Measurements from ENCODE around the gene GALNT10. TPM values are rescaled to one million over a fixed set of nuclear protein-coding genes. Genes with fewer than 3 reads are reported as not detected.

The GALNT10 gene
- total RNA-seq, 4 donors from 2014 or later: 5.6 to 22.9 (median 14.4) TPM

- H3K36me3 ChIP-seq: no peaks in the 10 kb centered on the region
- intact Hi-C loops (cut with DNase I; ENCODE audit: low total_unique reads): no loop called here
- H3K9me3 ChIP-seq: no peaks in the 10 kb centered on the region
- no peaks in the 10 kb centered on the region for H3K4me1 ChIP-seq
- no peak for DNase-seq
- H3K4me3 ChIP-seq: no peak overlapping the region
- TF ChIP-seq POLR2A (IDR thresholded peaks at IDR 0.05) (no peak), CTCF (IDR thresholded peaks at IDR 0.05) (no peak)
- H3K27me3 ChIP-seq: no peaks in the 10 kb centered on the region
- H3K27ac ChIP-seq: no peak overlapping the region
Measured at GRCh38 chr5:154393850-154394249, 203.3 kb downstream of the GALNT10 start.

- intact Hi-C loops (cut with DNase I; ENCODE audit: low total_unique reads): no loop called here
- Histone ChIP-seq H3K4me1 (no peaks in the 10 kb centered on the region), H3K4me3 (no peak overlapping the region), H3K36me3 (no peaks in the 10 kb centered on the region), H3K27ac (no peak overlapping the region), H3K27me3 (no peaks in the 10 kb centered on the region), H3K9me3 (no peaks in the 10 kb centered on the region)
- no peak for DNase-seq
- TF ChIP-seq POLR2A (IDR thresholded peaks at IDR 0.05): no peak
- no peak for TF ChIP-seq CTCF (IDR thresholded peaks at IDR 0.05)
Measured at GRCh38 chr5:154394307-154394706, 203.8 kb downstream of the GALNT10 start.

- Histone ChIP-seq H3K27ac (no peak overlapping the region), H3K27me3 (no peaks in the 10 kb centered on the region), H3K4me1 (no peaks in the 10 kb centered on the region), H3K4me3 (no peak overlapping the region), H3K36me3 (no peaks in the 10 kb centered on the region), H3K9me3 (no peaks in the 10 kb centered on the region)
- DNase-seq: peak in 1 of 2 donors; percentile 25
- no peak for TF ChIP-seq CTCF (IDR thresholded peaks at IDR 0.05)
- TF ChIP-seq POLR2A (IDR thresholded peaks at IDR 0.05): no peak
- intact Hi-C loops (cut with DNase I; ENCODE audit: low total_unique reads): no loop called here
Measured at GRCh38 chr5:154395407-154396106, 205.0 kb downstream of the GALNT10 start.

GRCh38 chr5:154396128-154396527, 205.6 kb downstream of the GALNT10 start:
- no peaks in the 10 kb centered on the region for H3K27me3 ChIP-seq
- H3K36me3 ChIP-seq: no peaks in the 10 kb centered on the region
- no peak overlapping the region for H3K4me3 ChIP-seq
- H3K9me3 ChIP-seq: no peaks in the 10 kb centered on the region
- no peaks in the 10 kb centered on the region for H3K4me1 ChIP-seq
- no peak overlapping the region for H3K27ac ChIP-seq
- DNase-seq: no peak
- intact Hi-C loops (cut with DNase I; ENCODE audit: low total_unique reads): no loop called here
- no peak for TF ChIP-seq POLR2A (IDR thresholded peaks at IDR 0.05)
- no peak for TF ChIP-seq CTCF (IDR thresholded peaks at IDR 0.05)

- no peaks in the 10 kb centered on the region for H3K36me3 ChIP-seq
- no peaks in the 10 kb centered on the region for H3K4me1 ChIP-seq
- DNase-seq: no peak
- H3K27ac ChIP-seq: no peak overlapping the region
- no peaks in the 10 kb centered on the region for H3K27me3 ChIP-seq
- no peak overlapping the region for H3K4me3 ChIP-seq
- no peak for TF ChIP-seq POLR2A (IDR thresholded peaks at IDR 0.05)
- TF ChIP-seq CTCF (IDR thresholded peaks at IDR 0.05): no peak
- intact Hi-C loops (cut with DNase I; ENCODE audit: low total_unique reads): no loop called here
- no peaks in the 10 kb centered on the region for H3K9me3 ChIP-seq
Measured at GRCh38 chr5:154397652-154398406, 207.3 kb downstream of the GALNT10 start.

Measured in uterus (tissue), 4 donors.